HepG2 (cell line): ENCODE data around the gene KATNB1. TPM values are rescaled to one million over a fixed set of nuclear protein-coding genes. Genes with fewer than 3 reads are reported as not detected.

Source experiments
- AGO2 ChIP-seq: fragments of 200-400 bp; formaldehyde crosslinking; optimal IDR thresholded peaks from 2 replicates; pipeline ENCODE3; 2017; ENCODE audit warnings: mild to moderate bottlenecking, low read depth, low read length, moderate library complexity
- CHD4 ChIP-seq: fragments of 200-600 bp; sonication (generic); IDR thresholded peaks from 2 replicates; pipeline ENCODE4 v1.7.0; 2017; ENCODE audit warnings: mild to moderate bottlenecking, low read length, borderline replicate concordance
- FOXO1 ChIP-seq: sonication (generic); formaldehyde crosslinking; IDR thresholded peaks from 2 replicates; pipeline ENCODE4 v1.4.0; 2020; ENCODE audit warnings: missing genetic modification reagents
- HOXD1 ChIP-seq: sonication (generic); formaldehyde crosslinking; IDR thresholded peaks from 2 replicates; pipeline ENCODE4 v1.5.0; 2020; ENCODE audit warnings: missing genetic modification reagents
- MLLT10 ChIP-seq: sonication (generic); formaldehyde crosslinking; IDR thresholded peaks from 2 replicates; pipeline ENCODE4 v1.4.0; 2020; ENCODE audit warnings: missing genetic modification reagents
- NFKBIZ ChIP-seq: IDR thresholded peaks from 2 replicates; pipeline ENCODE4 v1.6.1; 2018; ENCODE audit warnings: missing genetic modification reagents, missing compliant biosample characterization
- PTBP1 ChIP-seq: fragments of 200-400 bp; formaldehyde crosslinking; IDR thresholded peaks from 2 replicates; pipeline ENCODE4 v1.6.1; 2018; ENCODE audit warnings: low read length, low read depth; ENCODE audit not compliant: poor library complexity, severe bottlenecking
- SIN3B ChIP-seq: fragments of 150-350 bp; IDR thresholded peaks from 2 replicates; pipeline ENCODE4 v1.6.1; 2014; ENCODE audit warnings: low read length
- SRY ChIP-seq: sonication (generic); formaldehyde crosslinking; IDR thresholded peaks from 2 replicates; pipeline ENCODE4 v1.8.0; 2022; ENCODE audit warnings: mild to moderate bottlenecking, missing genetic modification reagents
- ZNF296 ChIP-seq: sonication (generic); formaldehyde crosslinking; conservative IDR thresholded peaks from 2 replicates; pipeline ENCODE4 v1.5.0; 2020; ENCODE audit warnings: mild to moderate bottlenecking, missing genetic modification reagents
- ZNF383 ChIP-seq: sonication (generic); formaldehyde crosslinking; IDR thresholded peaks from 2 replicates; pipeline ENCODE4 v1.4.0; 2020; ENCODE audit warnings: missing genetic modification reagents, mild to moderate bottlenecking, borderline replicate concordance
- ZNF703 ChIP-seq: sonication (generic); formaldehyde crosslinking; IDR thresholded peaks from 2 replicates; pipeline ENCODE4 v1.5.1; 2020; ENCODE audit warnings: missing genetic modification reagents, mild to moderate bottlenecking, moderate library complexity, borderline replicate concordance
- ZSCAN12 ChIP-seq: sonication (generic); formaldehyde crosslinking; IDR thresholded peaks from 2 replicates; pipeline ENCODE4 v1.9.0; 2021; ENCODE audit warnings: mild to moderate bottlenecking, missing genetic modification reagents
- polyA plus RNA-seq, 8 experiments: library from polyadenylated mRNA; depleted of rRNA in 3 of 8; stranded (reverse) in 7 of 8; unstranded in 1 of 8; fragments of >200 nt; fragmentation: Illumina TruSeq in 4 of 8; extraction: Trizol in 4 of 8; gene quantifications; 2 replicates each; pipeline versions ENCODE4 v1.2.1 to v1.2.3, GENCODE V29; 2011 to 2016; ENCODE audit warnings: low read depth in 4 of 8, missing spikeins in 1 of 8, mixed read lengths in 1 of 8; ENCODE audit not compliant: insufficient read depth in 1 of 8
- total RNA-seq, 5 experiments: library from RNA; depleted of rRNA; stranded (reverse); fragments of >200 nt; fragmentation: Illumina TruSeq; extraction: Trizol; gene quantifications; 2 replicates each; pipeline ENCODE4 v1.2.3, GENCODE V29; 2016; ENCODE audit warnings: low read depth in 1 of 5
- TF ChIP-seq, protein P1 (sequence below): sonication (generic); formaldehyde crosslinking; IDR thresholded peaks from 2 replicates; pipeline ENCODE4 v1.5.0; 2020; ENCODE audit warnings: mild to moderate bottlenecking, missing genetic modification reagents, borderline replicate concordance
- TF ChIP-seq, protein P2 (sequence below): sonication (generic); formaldehyde crosslinking; IDR thresholded peaks from 2 replicates; pipeline ENCODE4 v1.5.1; 2020; ENCODE audit warnings: mild to moderate bottlenecking, moderate library complexity, missing genetic modification reagents
- TF ChIP-seq, protein P3 (sequence below): sonication (generic); formaldehyde crosslinking; IDR thresholded peaks from 2 replicates; pipeline ENCODE4 v1.8.0; 2022; ENCODE audit warnings: mild to moderate bottlenecking, missing genetic modification reagents; ENCODE audit not compliant: insufficient replicate concordance
- TF ChIP-seq, protein P4 (sequence below): IDR thresholded peaks from 2 replicates; pipeline ENCODE4 v1.6.1; 2016; ENCODE audit warnings: missing genetic modification reagents, missing compliant biosample characterization

Gene KATNB1
- total and polyA plus RNA-seq, 2 of the 13 experiments (the other 11 are each of a cell fraction or from before 2014, with no cell fraction given): 31.5 to 43.5 TPM

DNA sequence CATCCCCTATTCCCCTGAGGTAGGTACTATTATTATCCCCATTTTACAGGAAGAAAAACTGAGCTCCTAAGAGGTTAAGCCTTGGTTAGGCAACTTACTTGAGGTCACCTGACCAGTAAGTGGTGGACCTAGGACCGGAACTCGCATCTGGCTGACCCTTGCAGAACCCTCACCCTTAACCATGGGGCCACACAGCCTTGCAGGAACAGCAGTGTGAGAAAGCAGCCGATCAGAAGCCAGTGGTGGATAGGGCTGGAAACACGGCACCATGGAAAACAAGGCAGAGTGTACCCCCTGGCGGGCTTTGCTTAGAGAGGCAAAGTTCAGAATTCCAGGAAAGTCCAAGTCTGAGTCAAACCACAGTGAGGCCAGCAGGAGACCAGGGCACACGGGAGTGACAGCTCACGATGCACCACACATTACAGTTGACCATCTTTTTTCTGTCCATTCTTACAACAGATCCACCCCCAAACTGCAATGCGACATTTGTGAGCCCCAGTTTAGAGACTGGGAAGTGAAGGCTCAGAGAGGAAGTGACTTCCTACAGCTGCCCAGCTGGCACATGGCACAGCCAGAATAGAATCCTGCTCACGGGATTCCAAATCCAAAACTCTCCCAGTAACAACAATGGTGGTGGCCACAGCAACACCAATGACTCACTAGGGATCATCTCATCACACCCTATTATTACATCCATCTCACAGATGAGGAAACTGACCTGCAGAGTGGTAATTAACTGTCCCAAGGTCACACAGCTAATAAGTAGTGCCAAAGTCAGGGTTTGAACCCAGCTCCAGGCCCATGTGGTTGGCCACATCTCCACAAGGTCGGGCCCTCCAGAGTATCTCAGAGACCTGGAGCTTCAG is 46.4 kb downstream of the KATNB1 start (continued):
- TF ChIP-seq, protein P1, sequence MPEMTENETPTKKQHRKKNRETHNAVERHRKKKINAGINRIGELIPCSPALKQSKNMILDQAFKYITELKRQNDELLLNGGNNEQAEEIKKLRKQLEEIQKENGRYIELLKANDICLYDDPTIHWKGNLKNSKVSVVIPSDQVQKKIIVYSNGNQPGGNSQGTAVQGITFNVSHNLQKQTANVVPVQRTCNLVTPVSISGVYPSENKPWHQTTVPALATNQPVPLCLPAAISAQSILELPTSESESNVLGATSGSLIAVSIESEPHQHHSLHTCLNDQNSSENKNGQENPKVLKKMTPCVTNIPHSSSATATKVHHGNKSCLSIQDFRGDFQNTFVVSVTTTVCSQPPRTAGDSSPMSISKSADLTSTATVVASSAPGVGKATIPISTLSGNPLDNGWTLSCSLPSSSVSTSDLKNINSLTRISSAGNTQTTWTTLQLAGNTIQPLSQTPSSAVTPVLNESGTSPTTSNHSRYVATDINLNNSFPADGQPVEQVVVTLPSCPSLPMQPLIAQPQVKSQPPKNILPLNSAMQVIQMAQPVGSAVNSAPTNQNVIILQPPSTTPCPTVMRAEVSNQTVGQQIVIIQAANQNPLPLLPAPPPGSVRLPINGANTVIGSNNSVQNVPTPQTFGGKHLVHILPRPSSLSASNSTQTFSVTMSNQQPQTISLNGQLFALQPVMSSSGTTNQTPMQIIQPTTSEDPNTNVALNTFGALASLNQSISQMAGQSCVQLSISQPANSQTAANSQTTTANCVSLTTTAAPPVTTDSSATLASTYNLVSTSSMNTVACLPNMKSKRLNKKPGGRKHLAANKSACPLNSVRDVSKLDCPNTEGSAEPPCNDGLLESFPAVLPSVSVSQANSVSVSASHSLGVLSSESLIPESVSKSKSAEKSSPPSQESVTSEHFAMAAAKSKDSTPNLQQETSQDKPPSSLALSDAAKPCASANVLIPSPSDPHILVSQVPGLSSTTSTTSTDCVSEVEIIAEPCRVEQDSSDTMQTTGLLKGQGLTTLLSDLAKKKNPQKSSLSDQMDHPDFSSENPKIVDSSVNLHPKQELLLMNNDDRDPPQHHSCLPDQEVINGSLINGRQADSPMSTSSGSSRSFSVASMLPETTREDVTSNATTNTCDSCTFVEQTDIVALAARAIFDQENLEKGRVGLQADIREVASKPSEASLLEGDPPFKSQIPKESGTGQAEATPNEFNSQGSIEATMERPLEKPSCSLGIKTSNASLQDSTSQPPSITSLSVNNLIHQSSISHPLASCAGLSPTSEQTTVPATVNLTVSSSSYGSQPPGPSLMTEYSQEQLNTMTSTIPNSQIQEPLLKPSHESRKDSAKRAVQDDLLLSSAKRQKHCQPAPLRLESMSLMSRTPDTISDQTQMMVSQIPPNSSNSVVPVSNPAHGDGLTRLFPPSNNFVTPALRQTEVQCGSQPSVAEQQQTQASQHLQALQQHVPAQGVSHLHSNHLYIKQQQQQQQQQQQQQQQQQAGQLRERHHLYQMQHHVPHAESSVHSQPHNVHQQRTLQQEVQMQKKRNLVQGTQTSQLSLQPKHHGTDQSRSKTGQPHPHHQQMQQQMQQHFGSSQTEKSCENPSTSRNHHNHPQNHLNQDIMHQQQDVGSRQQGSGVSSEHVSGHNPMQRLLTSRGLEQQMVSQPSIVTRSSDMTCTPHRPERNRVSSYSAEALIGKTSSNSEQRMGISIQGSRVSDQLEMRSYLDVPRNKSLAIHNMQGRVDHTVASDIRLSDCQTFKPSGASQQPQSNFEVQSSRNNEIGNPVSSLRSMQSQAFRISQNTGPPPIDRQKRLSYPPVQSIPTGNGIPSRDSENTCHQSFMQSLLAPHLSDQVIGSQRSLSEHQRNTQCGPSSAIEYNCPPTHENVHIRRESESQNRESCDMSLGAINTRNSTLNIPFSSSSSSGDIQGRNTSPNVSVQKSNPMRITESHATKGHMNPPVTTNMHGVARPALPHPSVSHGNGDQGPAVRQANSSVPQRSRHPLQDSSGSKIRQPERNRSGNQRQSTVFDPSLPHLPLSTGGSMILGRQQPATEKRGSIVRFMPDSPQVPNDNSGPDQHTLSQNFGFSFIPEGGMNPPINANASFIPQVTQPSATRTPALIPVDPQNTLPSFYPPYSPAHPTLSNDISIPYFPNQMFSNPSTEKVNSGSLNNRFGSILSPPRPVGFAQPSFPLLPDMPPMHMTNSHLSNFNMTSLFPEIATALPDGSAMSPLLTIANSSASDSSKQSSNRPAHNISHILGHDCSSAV (CRISPR knock-in tag): 0 out of 2 replicates have a peak, but pooled peaks have one; percentile 21
- TF ChIP-seq, protein P2, sequence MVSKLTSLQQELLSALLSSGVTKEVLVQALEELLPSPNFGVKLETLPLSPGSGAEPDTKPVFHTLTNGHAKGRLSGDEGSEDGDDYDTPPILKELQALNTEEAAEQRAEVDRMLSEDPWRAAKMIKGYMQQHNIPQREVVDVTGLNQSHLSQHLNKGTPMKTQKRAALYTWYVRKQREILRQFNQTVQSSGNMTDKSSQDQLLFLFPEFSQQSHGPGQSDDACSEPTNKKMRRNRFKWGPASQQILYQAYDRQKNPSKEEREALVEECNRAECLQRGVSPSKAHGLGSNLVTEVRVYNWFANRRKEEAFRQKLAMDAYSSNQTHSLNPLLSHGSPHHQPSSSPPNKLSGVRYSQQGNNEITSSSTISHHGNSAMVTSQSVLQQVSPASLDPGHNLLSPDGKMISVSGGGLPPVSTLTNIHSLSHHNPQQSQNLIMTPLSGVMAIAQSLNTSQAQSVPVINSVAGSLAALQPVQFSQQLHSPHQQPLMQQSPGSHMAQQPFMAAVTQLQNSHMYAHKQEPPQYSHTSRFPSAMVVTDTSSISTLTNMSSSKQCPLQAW: peak; percentile 96
- TF ChIP-seq ZNF703 (CRISPR knock-in tag) (no peak), SIN3B (0 out of 2 replicates have a peak, but pooled peaks have one; percentile 26), ZNF296 (no peak), ZSCAN12 (CRISPR knock-in tag) (no peak), SRY (no peak; the same call in 1 of the 2 replicates), MLLT10 (no peak), PTBP1 (no peak), ZNF383 (CRISPR knock-in tag) (no peak), HOXD1 (CRISPR knock-in tag) (no peak; the same call in 1 of the 2 replicates), FOXO1 (CRISPR knock-in tag) (peak; percentile 88), AGO2 (no peak), NFKBIZ (0 out of 2 replicates have a peak, but pooled peaks have one; percentile 65), CHD4 (peak; percentile 100)
- TF ChIP-seq, protein P3, sequence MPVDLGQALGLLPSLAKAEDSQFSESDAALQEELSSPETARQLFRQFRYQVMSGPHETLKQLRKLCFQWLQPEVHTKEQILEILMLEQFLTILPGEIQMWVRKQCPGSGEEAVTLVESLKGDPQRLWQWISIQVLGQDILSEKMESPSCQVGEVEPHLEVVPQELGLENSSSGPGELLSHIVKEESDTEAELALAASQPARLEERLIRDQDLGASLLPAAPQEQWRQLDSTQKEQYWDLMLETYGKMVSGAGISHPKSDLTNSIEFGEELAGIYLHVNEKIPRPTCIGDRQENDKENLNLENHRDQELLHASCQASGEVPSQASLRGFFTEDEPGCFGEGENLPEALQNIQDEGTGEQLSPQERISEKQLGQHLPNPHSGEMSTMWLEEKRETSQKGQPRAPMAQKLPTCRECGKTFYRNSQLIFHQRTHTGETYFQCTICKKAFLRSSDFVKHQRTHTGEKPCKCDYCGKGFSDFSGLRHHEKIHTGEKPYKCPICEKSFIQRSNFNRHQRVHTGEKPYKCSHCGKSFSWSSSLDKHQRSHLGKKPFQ (CRISPR knock-in tag): no peak
- TF ChIP-seq, protein P4, sequence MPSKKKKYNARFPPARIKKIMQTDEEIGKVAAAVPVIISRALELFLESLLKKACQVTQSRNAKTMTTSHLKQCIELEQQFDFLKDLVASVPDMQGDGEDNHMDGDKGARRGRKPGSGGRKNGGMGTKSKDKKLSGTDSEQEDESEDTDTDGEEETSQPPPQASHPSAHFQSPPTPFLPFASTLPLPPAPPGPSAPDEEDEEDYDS (CRISPR knock-in tag): peak; percentile 54
